Left renal cortex interstitium (tissue), 4 donors: ENCODE results near the gene GALK2. TPM values are rescaled to one million over a fixed set of nuclear protein-coding genes. Genes with fewer than 3 reads are reported as not detected.
"Not testable (repeated sequence)": the region's sequence is repeated elsewhere in the genome, so short reads cannot be mapped to it uniquely, and the experiment has no call there.

ENCODE experiments used
- DNase-seq, 4 donors: peaks; one replicate each; pipeline ENCODE4 v3.0.0-alpha.2; 2013; ENCODE audit warnings: low read depth in 4 of 4, low spot score in 2 of 4, missing footprints in 1 of 4
- polyA plus RNA-seq, 4 donors: library from polyadenylated mRNA; unstranded; fragments of 120-200 nt; gene quantifications; one replicate each; pipeline ENCODE4 v1.2.1, GENCODE V29; 2013; ENCODE audit not compliant: insufficient read length in 4 of 4

Gene GALK2
- polyA plus RNA-seq, 4 donors: 26.4 to 32.2 (median 31.6) TPM

GRCh38 chr15:49155834-49156627, 14.0 kb upstream of the GALK2 start:
- peak in 1 of 4 donors; percentile 23 for DNase-seq

GRCh38 chr15:49163678-49164077, 6.4 kb upstream of the GALK2 start:
- no peak for DNase-seq

GRCh38 chr15:49164865-49165264, 5.2 kb upstream of the GALK2 start:
- DNase-seq: no peak

- no peak for DNase-seq
These were observed 2.0 kb upstream of the GALK2 start for GRCh38 chr15:49168016-49168415.

GRCh38 chr15:49171790-49172189, 1.7 kb downstream of the GALK2 start:
- DNase-seq: no peak

GRCh38 chr15:49174902-49175301, 4.9 kb downstream of the GALK2 start:
- DNase-seq: no peak

GRCh38 chr15:49175582-49176397, 5.7 kb downstream of the GALK2 start:
- DNase-seq: not testable (repeated sequence)

- DNase-seq: no peak
These were observed 8.4 kb downstream of the GALK2 start for GRCh38 chr15:49178497-49178896.

GRCh38 chr15:49179433-49180190, 9.6 kb downstream of the GALK2 start:
- no peak for DNase-seq

GRCh38 chr15:49182128-49182527, 12.1 kb downstream of the GALK2 start:
- DNase-seq: no peak

- not testable (repeated sequence) for DNase-seq
These were observed 13.7 kb downstream of the GALK2 start for GRCh38 chr15:49183741-49184140.

GRCh38 chr15:49185473-49185872, 15.4 kb downstream of the GALK2 start:
- no peak for DNase-seq

- no peak for DNase-seq
These were observed 17.6 kb downstream of the GALK2 start for GRCh38 chr15:49187549-49188245.

- DNase-seq: no peak
These were observed 18.9 kb downstream of the GALK2 start for GRCh38 chr15:49188933-49189332.

- no peak for DNase-seq
These were observed 19.6 kb downstream of the GALK2 start for GRCh38 chr15:49189631-49190030.

- DNase-seq: no peak
These were observed 20.5 kb downstream of the GALK2 start for GRCh38 chr15:49190586-49190985.

- no peak for DNase-seq
These were observed 21.8 kb downstream of the GALK2 start for GRCh38 chr15:49191892-49192291.

- peak in 1 of 4 donors; percentile 4 for DNase-seq
These were observed 26.8 kb downstream of the GALK2 start for GRCh38 chr15:49196856-49197255.

GRCh38 chr15:49199666-49200065, 29.6 kb downstream of the GALK2 start:
- DNase-seq: no peak

- no peak for DNase-seq
These were observed 30.3 kb downstream of the GALK2 start for GRCh38 chr15:49200347-49200746.
